ENCODE measurements around the gene RUNX2.

Gene RUNX2

GRCh38 chr6:45467853-45468252 is 139.7 kb downstream of the RUNX2 start:
- TF ChIP-seq MYC (IDR thresholded peaks at IDR 0.05; ENCODE audit: low read depth, low read length) (no peak), MAX (IDR thresholded peaks at IDR 0.05; ENCODE audit: low read depth, low read length) (no peak), POLR2A (IDR thresholded peaks at IDR 0.05; ENCODE audit: extremely low read depth, insufficient read length) (no peak)
- TF ChIP-seq, protein P1, sequence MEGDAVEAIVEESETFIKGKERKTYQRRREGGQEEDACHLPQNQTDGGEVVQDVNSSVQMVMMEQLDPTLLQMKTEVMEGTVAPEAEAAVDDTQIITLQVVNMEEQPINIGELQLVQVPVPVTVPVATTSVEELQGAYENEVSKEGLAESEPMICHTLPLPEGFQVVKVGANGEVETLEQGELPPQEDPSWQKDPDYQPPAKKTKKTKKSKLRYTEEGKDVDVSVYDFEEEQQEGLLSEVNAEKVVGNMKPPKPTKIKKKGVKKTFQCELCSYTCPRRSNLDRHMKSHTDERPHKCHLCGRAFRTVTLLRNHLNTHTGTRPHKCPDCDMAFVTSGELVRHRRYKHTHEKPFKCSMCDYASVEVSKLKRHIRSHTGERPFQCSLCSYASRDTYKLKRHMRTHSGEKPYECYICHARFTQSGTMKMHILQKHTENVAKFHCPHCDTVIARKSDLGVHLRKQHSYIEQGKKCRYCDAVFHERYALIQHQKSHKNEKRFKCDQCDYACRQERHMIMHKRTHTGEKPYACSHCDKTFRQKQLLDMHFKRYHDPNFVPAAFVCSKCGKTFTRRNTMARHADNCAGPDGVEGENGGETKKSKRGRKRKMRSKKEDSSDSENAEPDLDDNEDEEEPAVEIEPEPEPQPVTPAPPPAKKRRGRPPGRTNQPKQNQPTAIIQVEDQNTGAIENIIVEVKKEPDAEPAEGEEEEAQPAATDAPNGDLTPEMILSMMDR (IDR thresholded peaks at IDR 0.05; ENCODE audit: low read depth, low read length): no peak
- H3K4me3 ChIP-seq (ENCODE audit: low read depth, low read length): no peak overlapping the region
- DNase-seq (ENCODE audit: low read depth): no peak

GRCh38 chr6:45469663-45470062 is 141.5 kb downstream of the RUNX2 start:
- no peak for DNase-seq (ENCODE audit: low read depth)
- TF ChIP-seq MYC (IDR thresholded peaks at IDR 0.05; ENCODE audit: low read depth, low read length) (no peak), POLR2A (IDR thresholded peaks at IDR 0.05; ENCODE audit: extremely low read depth, insufficient read length) (no peak), MAX (IDR thresholded peaks at IDR 0.05; ENCODE audit: low read depth, low read length) (no peak)
- TF ChIP-seq, protein P1 (IDR thresholded peaks at IDR 0.05; ENCODE audit: low read depth, low read length): no peak
- no peak overlapping the region for H3K4me3 ChIP-seq (ENCODE audit: low read depth, low read length)

- TF ChIP-seq MAX (IDR thresholded peaks at IDR 0.05; ENCODE audit: low read depth, low read length): no peak
- TF ChIP-seq MYC (IDR thresholded peaks at IDR 0.05; ENCODE audit: low read depth, low read length): no peak
- no peak for TF ChIP-seq POLR2A (IDR thresholded peaks at IDR 0.05; ENCODE audit: extremely low read depth, insufficient read length)
- TF ChIP-seq, protein P1 (IDR thresholded peaks at IDR 0.05; ENCODE audit: low read depth, low read length): no peak
- no peak for DNase-seq (ENCODE audit: low read depth)
- no peak overlapping the region for H3K4me3 ChIP-seq (ENCODE audit: low read depth, low read length)
These were observed 142.1 kb downstream of the RUNX2 start for GRCh38 chr6:45470131-45470738.

GRCh38 chr6:45472382-45472781 is 144.3 kb downstream of the RUNX2 start:
- H3K4me3 ChIP-seq (ENCODE audit: low read depth, low read length): no peak overlapping the region
- DNase-seq (ENCODE audit: low read depth): no peak
- TF ChIP-seq, protein P1 (IDR thresholded peaks at IDR 0.05; ENCODE audit: low read depth, low read length): no peak
- TF ChIP-seq MAX (IDR thresholded peaks at IDR 0.05; ENCODE audit: low read depth, low read length) (no peak), POLR2A (IDR thresholded peaks at IDR 0.05; ENCODE audit: extremely low read depth, insufficient read length) (no peak), MYC (IDR thresholded peaks at IDR 0.05; ENCODE audit: low read depth, low read length) (no peak)

GRCh38 chr6:45473121-45473993 is 145.2 kb downstream of the RUNX2 start:
- no peak overlapping the region for H3K4me3 ChIP-seq (ENCODE audit: low read depth, low read length)
- DNase-seq (ENCODE audit: low read depth): no peak
- TF ChIP-seq, protein P1 (IDR thresholded peaks at IDR 0.05; ENCODE audit: low read depth, low read length): no peak
- TF ChIP-seq POLR2A (IDR thresholded peaks at IDR 0.05; ENCODE audit: extremely low read depth, insufficient read length) (no peak), MYC (IDR thresholded peaks at IDR 0.05; ENCODE audit: low read depth, low read length) (no peak), MAX (IDR thresholded peaks at IDR 0.05; ENCODE audit: low read depth, low read length) (no peak)

Measured in NB4 (cell line).